NCI-H1436 (cell line): Measurements from ENCODE around the gene ITGB1.
"Not testable (repeated sequence)": the region's sequence is repeated elsewhere in the genome, so short reads cannot be mapped to it uniquely, and the experiment has no call there.

ENCODE experiments used
- DNase-seq: peaks from one replicate; lab custom pipeline; 2025; lab: John Stamatoyannopoulos, UW

ITGB1 gene

DNA sequence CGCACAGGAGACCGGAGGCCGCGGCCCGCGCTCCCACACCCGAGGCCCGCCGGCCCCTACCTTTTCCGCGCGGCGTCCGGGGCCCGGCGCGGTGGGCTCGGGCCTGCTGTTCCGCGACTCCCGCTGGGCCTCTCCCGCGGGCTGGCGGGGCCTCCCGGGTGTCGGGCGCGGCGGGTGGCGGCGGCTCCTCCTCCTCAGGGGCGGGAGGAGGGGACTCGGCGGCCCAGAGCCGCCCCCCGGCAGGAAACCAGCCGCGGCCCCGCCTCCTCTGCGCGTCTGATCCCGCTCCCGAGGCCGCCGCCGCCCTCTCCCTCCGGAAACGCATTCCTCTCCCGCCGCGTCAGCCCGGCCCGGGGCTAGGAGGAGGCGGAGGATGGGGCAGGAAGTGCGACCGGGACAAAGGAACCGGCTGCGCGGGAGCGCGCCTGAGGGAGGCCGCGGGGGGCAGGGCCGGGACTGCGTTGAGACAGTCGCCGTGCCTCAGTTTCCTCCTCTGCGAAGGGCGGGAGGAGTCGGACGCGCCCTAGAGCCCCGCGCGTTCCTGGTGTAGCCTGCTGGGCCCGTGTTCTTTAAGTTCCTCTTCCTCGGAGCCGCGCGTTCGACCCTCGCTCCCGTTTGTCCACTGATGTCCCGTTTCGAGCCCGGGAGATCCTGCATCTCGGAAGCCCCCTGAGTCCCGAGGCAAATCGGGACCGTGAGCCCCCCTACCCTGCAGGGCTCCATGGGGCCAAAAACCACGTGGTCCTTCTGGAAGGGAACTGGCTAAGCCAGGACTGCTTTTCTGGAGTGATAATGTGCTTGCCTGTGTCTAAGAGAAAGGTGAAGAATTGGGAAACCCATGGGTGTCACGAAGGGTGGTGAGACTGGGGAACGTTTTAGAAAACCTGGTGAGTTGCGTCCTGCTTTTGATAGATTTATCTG lies at the start of gene ITGB1:
Gene ITGB1, minus strand, starts transcription at position 146 of the 921 bp plus-strand sequence. CDS start 22,672 bp downstream, outside the sequence.
- DNase-seq = peak; percentile 93

DNA sequence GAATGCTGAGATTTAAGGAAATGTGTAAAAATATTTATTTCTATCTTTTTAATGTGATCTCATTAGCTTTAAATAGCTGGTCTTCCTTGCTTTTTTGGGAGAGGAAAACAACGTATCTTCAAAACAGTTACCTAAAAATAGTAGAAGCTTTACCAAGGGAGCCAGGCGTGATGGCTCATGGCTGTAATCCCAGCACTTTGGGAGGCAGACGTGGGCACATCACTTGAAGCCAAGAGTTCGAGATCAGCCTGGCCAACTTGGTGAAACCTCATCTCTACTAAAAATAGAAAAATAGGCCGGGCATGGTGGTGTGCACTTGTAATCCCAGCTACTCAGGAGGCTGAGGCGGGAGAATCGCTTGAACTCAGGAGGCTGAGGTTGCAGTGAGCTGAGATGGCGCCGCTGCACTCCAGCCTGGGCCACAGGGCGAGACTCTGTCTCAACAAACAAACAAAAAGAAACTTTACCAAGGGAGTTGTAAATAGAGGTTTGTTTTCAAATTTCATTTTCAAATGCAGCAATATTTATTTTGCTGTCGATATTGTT lies 48.4 kb upstream of the ITGB1 start:
- no peak for DNase-seq

DNA sequence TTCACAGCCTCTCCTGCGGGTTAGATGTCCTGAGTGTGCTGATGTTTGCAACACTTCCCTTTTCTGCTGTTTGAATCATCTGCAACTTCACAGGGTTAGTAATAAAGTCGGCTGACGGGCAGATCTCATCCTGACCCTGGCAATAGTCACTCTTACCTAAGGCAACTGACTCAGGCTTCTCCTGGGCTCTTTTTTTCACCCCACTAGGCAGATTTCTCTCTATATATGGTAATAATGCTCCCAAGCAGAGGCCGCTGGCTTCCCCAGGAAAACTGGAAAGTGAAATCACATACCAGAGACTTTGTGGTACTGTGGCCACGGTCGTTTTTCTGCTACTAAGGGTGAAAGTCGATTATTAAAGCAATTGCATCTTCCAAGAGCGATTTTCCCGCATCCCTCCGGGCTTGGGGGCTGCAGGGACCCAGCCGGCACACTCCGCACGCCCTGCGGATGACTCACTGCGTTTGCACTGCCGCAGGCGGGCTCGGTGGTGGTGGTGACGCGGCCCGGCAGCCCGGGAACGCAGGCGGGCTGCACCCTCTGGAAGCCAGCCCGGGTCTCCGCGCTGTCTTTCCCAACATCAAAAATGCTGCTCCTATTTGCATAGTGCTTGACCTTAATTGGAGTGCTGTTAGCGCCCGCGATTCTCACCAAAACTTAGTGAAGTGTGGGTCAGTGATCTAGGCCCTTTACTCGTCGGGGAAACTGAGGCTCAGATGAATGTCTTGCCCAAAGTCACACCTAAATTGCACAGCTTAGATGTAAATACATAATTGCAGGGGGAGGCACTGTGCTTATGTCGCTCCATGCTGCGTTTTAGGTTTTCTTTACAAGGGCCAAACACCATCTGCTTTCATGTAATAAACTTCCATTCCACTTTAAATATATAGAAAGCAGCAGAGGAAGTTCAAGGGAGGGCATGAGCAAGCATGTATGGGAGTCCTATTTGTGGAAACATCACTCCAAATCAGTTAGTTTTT lies 47.6 kb upstream of the ITGB1 start:
- DNase-seq = peak; percentile 51

DNA sequence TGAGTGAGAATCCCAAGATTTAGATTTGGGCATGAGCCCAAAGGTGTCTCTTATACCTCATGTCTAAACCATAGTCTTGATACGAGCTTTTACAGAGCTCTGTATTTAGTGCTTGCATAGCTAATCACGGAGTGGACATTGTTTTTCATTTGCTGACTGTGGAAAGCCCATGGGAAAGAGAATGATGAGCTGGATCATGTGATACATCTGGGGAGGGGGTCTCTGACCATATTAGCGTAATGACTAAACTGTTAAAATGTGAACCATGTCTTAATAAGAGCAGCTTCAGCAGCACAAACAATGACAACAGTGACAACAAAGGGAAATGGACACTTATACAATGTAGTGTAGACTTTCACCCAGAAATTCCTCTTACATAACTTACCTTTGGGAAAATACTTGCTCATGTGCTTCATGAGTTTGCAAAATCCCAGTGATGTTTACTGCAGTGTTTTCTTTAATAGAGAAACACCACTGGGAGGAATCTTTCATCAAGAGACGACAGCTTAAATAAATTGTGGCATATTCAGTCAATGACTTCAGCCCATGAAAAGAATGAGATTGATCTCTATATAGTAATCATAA lies 44.0 kb upstream of the ITGB1 start:
- no peak for DNase-seq

DNA sequence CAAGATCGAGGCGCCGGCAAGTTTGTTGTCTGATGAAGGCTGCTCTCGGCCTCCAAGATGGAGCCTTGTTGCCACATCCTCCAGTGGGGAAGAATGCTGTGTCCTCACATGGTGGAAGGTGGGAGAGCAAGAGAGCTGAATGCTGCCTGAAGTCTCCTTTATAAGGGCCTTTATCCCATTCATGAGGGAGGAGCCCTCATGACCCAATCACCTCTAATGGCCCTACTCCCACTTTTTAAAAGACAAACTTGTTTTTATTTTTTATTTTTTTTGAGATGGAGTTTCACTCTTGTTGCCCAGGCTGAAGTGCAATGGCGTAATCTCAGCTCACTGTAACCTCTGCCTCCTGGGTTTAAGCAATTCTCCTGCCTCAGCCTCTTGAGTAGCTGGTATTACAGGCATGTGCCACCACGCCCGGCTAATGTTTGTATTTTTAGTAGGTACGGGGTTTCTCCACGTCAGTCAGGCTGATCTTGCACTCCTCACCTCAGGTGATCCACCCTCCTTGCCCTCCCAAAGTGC lies 40.1 kb upstream of the ITGB1 start:
- DNase-seq = not testable (repeated sequence)

DNA sequence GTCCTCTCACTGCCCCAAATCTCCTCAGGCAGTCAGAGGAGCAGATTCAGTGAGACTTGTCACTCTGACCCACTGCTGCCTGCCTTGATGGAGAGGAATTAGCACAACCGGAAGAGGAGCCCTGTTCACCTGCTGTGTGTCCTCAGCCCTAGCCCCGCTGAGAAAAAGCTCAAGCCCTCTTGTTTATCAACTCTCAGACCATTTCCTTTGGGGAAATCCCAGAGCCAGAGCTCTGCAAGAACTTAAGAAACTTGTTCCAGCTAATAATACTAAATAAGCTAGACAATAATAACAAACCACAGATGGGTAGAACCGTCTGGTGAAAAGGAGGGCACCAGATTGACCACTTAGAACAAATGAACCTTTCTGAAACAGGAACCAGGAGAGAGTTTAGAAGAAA lies 37.7 kb upstream of the ITGB1 start:
- no peak for DNase-seq

DNA sequence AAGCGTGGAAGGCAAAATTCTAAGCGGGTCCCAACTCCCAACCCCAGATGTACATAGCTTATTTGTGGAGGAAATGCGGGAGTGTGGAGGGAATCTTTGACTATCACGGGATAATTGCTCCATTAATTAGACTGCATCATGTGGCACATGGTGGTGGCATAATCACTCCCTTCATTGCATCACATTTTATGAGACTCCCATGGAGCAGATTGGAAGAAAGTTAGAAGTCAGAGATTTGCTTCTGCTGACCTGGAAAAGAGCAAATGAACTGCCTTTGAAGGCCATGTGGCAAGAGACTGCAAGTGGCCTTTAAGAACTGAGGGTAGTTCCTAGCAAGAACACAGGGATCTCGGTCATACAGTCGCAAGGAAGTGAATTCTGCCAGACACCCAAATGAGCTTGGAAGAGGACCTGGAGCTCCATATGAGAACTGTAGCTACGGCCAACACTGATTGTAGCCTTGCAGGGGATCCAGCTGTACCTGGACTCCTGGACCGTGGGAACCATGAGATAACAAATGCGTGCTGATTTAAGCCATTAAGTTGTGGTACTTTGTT lies 37.1 kb upstream of the ITGB1 start:
- DNase-seq = no peak

DNA sequence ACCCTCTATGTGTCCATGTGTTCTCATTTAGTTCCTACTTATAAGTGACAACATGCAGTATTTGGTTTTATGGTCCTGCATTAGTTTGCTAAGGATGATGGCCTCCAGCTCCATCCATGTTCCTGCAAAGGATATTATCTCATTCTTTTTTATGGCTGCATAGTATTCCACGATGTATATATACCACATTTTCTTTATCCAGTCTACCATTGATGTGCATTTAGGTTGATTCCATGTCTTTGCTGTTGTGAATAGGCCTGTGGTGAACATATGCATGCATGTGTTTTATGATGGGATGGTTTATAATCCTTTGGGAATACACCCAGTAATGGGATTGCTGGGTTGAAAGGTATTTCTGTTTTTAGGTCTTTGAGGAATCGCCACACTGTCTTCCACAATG lies 36.6 kb upstream of the ITGB1 start:
- not testable (repeated sequence) for DNase-seq

DNA sequence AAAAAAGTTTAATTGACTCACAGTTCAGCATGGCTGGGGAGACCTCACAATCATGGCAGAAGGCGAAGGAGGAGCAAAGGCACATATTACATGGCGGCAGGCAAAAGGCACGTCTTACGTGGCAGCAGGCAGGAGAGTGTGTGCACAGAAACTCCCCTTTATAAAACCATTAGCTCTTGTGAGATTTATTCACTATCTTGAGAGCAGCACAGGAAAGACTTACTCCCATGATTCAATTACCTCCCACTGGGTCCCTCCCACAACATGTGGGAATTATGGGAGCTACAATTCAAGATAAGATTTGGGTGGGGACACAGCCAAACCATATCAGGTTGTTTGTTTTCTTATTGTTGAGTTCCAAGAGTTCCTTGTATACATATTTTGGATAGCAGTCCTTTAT lies 34.3 kb upstream of the ITGB1 start:
- not testable (repeated sequence) for DNase-seq

DNA sequence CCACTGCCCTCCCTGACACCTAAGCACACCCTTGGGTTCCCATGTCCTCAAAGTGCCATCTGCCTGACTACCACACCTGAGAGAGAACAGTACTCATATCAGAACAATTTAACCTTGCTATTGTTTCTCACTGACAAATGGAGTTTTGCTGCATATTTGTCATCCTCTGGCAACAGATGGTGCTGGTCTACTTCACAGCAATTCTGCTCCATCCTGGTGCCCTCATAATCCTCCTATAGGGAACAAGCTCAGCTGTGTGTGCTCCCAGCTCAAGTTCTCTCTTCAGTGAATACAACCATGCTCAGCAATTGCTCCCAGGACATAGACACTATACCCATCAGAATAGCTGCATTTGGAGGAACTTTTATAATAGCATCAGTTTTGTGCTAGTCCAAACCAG lies 32.8 kb upstream of the ITGB1 start:
- no peak for DNase-seq

DNA sequence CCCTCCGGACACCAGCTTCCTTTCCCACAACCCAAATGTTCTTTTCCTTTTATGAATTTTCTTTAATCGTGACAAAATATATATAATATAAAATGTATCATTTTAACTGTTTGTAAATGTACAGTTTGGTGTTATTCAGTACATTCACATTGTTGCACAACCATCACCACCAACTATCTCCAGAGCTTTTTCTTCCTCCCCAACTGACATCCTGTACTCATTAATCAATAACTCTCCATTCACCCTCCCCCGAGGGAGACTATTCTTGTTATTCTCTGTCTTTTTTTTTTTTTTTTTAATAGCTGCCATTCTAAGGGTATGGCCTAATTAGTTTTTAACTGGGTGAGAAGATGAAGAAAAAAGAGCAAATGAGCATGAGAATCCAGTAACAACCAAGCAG lies 30.6 kb upstream of the ITGB1 start:
- DNase-seq = no peak

DNA sequence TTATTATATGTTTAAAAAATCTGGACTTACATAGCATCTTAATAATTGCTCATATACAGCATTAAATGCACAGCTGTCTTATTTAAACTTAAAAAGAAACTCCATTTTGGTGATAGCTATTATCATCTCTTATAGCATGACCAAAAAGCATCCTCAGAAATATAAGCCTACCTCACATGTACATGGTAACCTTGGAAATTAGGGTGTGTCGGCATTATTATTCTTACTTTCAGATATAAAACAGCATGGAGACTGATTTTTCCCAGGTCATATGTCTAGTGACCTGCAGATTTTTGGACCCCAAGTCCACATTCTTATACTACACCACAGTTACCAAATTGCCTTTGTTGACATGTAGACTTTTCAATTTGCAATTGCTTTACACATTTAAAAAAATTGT lies 29.1 kb upstream of the ITGB1 start:
- DNase-seq = no peak

DNA sequence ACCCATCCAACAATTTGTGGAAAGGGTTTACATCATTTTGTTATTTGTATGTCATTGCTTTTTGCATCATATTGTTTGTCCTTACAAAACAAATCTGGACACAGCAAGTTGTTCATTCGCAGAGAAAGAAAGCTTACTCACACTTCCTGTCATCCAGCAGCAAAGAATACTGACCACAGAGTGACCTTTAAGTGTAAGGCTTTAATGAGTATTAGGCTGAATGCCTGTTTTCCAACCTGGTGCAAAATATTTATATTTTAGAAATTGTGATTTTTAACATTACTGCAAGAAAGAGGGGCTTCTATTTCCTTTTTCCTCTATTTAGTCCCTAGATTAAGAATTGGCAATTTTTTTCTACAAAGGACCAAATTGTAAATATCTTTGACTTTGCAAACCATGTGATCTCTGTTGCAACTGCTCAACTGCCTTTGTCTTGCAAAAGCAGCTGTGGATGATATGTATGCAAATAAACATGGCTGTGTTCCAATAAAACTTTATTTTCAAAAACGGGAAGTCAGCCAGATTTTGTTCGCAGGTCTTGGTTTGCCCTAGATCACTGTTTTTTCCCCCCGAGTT lies 27.8 kb upstream of the ITGB1 start:
- DNase-seq = no peak

DNA sequence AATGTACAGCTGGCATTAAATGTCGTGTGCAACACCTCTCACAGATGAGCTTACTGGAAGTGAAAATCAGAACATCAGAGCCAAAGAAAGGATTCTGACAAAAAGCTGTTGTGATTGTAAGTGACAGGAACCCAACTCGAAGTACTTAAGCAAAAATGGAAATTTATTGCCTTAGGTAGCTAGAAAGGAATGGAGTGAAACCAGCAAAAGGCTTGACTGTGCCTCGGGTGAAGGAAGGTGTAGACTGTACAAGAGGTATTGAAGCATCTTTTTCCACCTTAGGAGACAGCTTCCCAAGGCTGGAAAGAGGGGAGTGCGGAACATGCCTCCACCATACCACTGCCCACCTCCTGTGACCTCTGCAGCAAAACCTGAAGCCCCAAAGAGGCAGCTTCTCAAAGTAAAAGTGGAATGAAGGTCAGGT lies 27.3 kb upstream of the ITGB1 start:
- DNase-seq = no peak

DNA sequence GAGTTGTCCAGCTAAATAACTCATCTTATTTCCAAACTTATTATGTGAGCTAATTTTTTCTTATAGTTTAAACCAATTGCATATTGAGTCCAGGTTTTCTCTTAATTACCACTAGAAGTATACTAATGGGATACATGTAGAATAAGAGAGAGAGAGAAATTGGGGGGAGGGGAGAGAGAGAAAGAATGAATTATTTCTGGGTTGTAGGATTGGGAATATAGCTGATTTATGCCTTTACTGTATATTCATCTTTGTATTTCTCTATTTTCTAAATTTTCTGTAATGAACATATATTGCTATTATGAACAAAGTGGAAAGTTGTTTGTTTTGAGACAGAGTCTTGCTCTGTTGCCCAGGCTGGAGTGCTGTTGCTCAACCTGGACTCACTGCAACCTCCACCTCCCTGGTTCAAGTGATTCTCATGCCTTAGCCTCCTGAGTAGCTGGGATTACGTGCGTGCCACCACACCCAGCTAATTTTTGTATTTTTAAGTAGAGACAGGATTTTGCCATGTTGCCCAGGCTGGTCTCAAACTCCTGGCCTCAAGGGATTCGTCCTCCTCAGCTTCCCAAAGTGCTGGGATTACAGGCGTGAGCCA lies 26.1 kb upstream of the ITGB1 start:
- no peak for DNase-seq

DNA sequence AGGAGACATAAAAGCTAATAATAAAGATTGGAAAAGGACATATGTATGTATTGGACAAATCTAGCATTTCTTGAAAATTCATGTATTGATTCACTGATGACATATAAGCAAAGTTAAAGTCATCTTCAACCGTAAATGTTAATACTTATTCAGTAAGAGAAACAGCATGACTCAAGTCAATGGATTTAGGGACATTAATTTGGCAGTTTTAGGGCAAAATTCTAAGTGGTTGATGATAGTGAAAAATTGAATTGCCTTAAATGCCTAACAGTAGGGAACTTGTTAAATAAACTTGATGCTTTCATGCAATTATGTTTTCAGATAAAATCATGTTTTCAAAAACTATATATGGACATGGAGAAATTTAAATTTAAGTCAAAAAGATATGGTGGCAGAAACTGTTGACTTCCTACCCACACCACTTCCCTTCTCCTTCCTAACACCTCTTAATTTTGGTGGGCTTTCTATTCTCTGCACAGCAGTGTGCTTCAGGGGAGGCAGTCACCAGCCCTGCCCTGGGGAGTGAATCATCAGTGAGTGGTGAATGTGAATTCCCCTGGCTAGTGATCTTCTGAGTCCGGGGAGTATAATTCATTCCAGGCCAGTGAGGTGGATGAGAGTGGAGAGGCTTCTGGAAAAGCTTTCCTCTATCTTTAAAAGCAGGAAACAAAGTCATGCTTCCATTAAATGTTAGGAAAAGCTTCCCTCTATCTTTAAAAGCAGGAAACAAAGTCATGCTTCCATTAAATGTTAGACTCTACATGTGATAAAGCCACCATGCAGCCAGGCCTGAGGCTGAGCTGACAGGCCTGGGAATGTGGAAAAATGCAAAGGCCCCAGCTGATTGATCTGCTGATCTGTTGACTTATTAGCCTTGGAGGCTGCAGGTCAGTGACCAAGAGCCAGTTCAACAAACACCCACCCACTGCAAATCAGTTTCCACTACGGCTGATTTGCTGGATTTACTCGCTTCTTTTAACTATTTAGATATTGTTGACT lies 25.2 kb upstream of the ITGB1 start:
- no peak for DNase-seq

DNA sequence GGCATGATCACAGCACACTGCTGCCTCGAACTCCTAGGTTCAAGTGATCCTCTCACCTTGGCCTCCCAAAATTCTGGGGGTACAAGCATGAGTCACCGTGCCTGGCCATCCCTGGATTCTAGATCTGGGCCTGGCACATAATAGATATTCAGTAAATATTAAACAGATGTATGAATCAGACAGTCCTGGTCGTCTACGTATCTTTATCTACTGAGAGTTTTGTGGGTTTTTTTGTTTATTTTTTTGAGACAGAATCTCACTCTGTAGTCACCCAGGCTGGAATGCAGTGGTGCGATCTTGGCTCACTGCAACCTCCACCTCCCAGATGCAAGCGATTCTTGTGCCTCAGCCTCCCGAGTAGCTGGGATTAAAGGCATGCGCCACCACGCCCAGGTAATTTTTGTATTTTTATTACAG lies 24.3 kb upstream of the ITGB1 start:
- no peak for DNase-seq

DNA sequence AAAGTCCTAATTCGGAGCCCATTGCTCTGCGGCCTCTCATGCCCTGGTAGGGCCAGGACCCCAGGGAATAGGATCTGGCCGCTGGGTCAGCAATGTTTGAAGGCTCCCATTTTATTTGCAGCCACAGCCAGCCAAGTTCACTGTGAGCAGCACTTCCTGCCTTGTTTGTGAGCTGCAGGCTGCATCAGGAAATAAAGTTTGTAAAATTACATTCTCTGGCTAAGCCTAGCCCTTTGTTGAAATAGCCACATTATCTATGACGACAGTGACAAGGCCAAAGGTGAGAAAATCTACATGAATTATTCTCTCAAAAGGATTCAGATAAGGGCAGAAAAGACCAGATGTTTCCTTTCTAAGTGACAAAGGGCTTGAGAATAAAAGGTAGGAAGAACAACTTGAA lies 23.7 kb upstream of the ITGB1 start:
- no peak for DNase-seq
